PC-9 (cell line): ENCODE results near the gene FRRS1. TPM values are rescaled to one million over a fixed set of nuclear protein-coding genes. Genes with fewer than 3 reads are reported as not detected.

ENCODE experiments used
- BruUV-seq: library from RNA; stranded (reverse); fragments of 400-500 nt; replicated peaks from 2 replicates; lab custom pipeline; 2021; lab: Mats Ljungman, UMichigan
- CTCF ChIA-PET: fragments of 300-600 bp; sonication (Branson Sonifier 250); formaldehyde crosslinking; loops from one replicate; lab custom pipeline; 2022; ENCODE audit warnings: antibody characterized with exemption; lab: Charles Lee
- POLR2A ChIA-PET: fragments of 300-600 bp; sonication (Branson Sonifier 250); formaldehyde crosslinking; loops from one replicate; lab custom pipeline; 2022; ENCODE audit warnings: antibody characterized with exemption; ENCODE audit not compliant: unreplicated experiment; lab: Charles Lee
- DNase-seq, 2 experiments: peaks; one replicate each; pipeline versions ENCODE4 v3.0.0 to v3.0.0-alpha.2; 2015 to 2022; ENCODE audit warnings: mixed read lengths in 1 of 2
- H2AFZ ChIP-seq: fragments of 200-600 bp; sonication (generic); 2 replicates; pipeline ENCODE4 v1.8.1; 2017; ENCODE audit warnings: antibody characterized with exemption
- H3F3A ChIP-seq: fragments of 200-600 bp; sonication (generic); 2 replicates; pipeline ENCODE4 v1.8.1; 2017; ENCODE audit warnings: antibody characterized with exemption, mild to moderate bottlenecking, low read depth; ENCODE audit not compliant: insufficient read depth
- H3K27ac ChIP-seq: fragments of 200-600 bp; sonication (generic); 2 replicates; pipeline ENCODE4 v1.6.1; 2016; ENCODE audit warnings: mixed run types
- H3K27me3 ChIP-seq: fragments of 200-600 bp; sonication (generic); 2 replicates; pipeline ENCODE4 v1.6.1; 2016; ENCODE audit warnings: low read depth, mixed run types; ENCODE audit not compliant: insufficient read depth
- H3K36me3 ChIP-seq: fragments of 200-600 bp; sonication (generic); 2 replicates; pipeline ENCODE4 v1.6.1; 2016; ENCODE audit warnings: low read depth, mixed run types
- H3K4me1 ChIP-seq: fragments of 200-600 bp; sonication (generic); replicated peaks from 2 replicates; pipeline ENCODE4 v1.6.1; 2016; ENCODE audit warnings: mixed run types; ENCODE audit not compliant: insufficient read depth
- H3K4me2 ChIP-seq: fragments of 200-600 bp; sonication (generic); 2 replicates; pipeline ENCODE4 v1.6.1; 2017; ENCODE audit warnings: mixed run types
- H3K4me3 ChIP-seq: fragments of 200-600 bp; sonication (generic); 2 replicates; pipeline ENCODE4 v1.6.1; 2016; ENCODE audit warnings: mixed run types
- H3K79me2 ChIP-seq: fragments of 200-600 bp; sonication (generic); 2 replicates; pipeline ENCODE4 v1.6.1; 2017; ENCODE audit warnings: low read depth, mixed run types
- H3K9me2 ChIP-seq: fragments of 200-600 bp; sonication (generic); 2 replicates; pipeline ENCODE4 v1.8.1; 2017; ENCODE audit warnings: mild to moderate bottlenecking; ENCODE audit not compliant: insufficient read depth
- H3K9me3 ChIP-seq: fragments of 200-600 bp; sonication (generic); 2 replicates; pipeline ENCODE4 v1.8.1; 2016; ENCODE audit warnings: low read depth; ENCODE audit not compliant: insufficient read depth
- H4K20me1 ChIP-seq: fragments of 200-600 bp; sonication (generic); 2 replicates; pipeline ENCODE4 v1.8.1; 2017; ENCODE audit not compliant: insufficient read depth
- EZH2 ChIP-seq: fragments of 200-600 bp; sonication (generic); IDR thresholded peaks from 2 replicates; pipeline ENCODE4 v1.8.0; 2017; ENCODE audit warnings: antibody characterized with exemption, low read depth
- intact Hi-C: fragments of 100-400 bp; cut with micrococcal nuclease; formaldehyde crosslinking; loops from one replicate; pipeline ENCODE4 v1.10.0; 2022; ENCODE audit not compliant: unreplicated experiment
- total RNA-seq: library from RNA; stranded (reverse); gene quantifications from 2 replicates; pipeline ENCODE4 v1.2.3, GENCODE V29; 2021
- TF ChIP-seq, protein P1 (sequence below): fragments of 200-600 bp; sonication (generic); conservative IDR thresholded peaks from 2 replicates; pipeline ENCODE4 v1.6.1; 2017; ENCODE audit warnings: mixed run types, antibody characterized with exemption, mild to moderate bottlenecking, moderate library complexity

Gene FRRS1
- total RNA-seq, 1 experiment from 2014 or later: 7.3 TPM

- ChIA-PET CTCF (no interaction called here), POLR2A (no interaction called here)
- Histone ChIP-seq H3K4me3 (no peak overlapping the region), H3K36me3 (no peaks in the 10 kb centered on the region), H3K4me2 (no peak overlapping the region), H4K20me1 (no peaks in the 10 kb centered on the region), H3K79me2 (no peaks in the 10 kb centered on the region), H3K9me3 (no peaks in the 10 kb centered on the region), H3K4me1 (no peaks in the 10 kb centered on the region), H3F3A (no peaks in the 10 kb centered on the region), H3K27ac (no peak overlapping the region), H3K27me3 (no peaks in the 10 kb centered on the region), H3K9me2 (no peaks in the 10 kb centered on the region), H2AFZ (no peak overlapping the region)
- no peak for TF ChIP-seq EZH2
- TF ChIP-seq, protein P1, sequence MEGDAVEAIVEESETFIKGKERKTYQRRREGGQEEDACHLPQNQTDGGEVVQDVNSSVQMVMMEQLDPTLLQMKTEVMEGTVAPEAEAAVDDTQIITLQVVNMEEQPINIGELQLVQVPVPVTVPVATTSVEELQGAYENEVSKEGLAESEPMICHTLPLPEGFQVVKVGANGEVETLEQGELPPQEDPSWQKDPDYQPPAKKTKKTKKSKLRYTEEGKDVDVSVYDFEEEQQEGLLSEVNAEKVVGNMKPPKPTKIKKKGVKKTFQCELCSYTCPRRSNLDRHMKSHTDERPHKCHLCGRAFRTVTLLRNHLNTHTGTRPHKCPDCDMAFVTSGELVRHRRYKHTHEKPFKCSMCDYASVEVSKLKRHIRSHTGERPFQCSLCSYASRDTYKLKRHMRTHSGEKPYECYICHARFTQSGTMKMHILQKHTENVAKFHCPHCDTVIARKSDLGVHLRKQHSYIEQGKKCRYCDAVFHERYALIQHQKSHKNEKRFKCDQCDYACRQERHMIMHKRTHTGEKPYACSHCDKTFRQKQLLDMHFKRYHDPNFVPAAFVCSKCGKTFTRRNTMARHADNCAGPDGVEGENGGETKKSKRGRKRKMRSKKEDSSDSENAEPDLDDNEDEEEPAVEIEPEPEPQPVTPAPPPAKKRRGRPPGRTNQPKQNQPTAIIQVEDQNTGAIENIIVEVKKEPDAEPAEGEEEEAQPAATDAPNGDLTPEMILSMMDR: no peak
- BruUV-seq: no TSS peak
- DNase-seq: no peak
- intact Hi-C loops: no loop called here
These were observed 64.2 kb downstream of the FRRS1 start for GRCh38 chr1:99702221-99702620.

- TF ChIP-seq, protein P1: no peak
- TF ChIP-seq EZH2: no peak
- intact Hi-C loops: no loop called here
- no peak for DNase-seq
These were observed 66.4 kb downstream of the FRRS1 start for GRCh38 chr1:99700020-99700419.

GRCh38 chr1:99697580-99697979 lies 68.9 kb downstream of the FRRS1 start:
- H3K4me1 ChIP-seq: no peaks in the 10 kb centered on the region
- H3K4me2 ChIP-seq: no peak overlapping the region
- H4K20me1 ChIP-seq: no peaks in the 10 kb centered on the region
- H3K27me3 ChIP-seq: no peaks in the 10 kb centered on the region
- no peak for DNase-seq
- intact Hi-C loops: no loop called here
- POLR2A ChIA-PET: no interaction called here
- H3K9me3 ChIP-seq: no peaks in the 10 kb centered on the region
- H3K36me3 ChIP-seq: no peaks in the 10 kb centered on the region
- no peak overlapping the region for H3K27ac ChIP-seq
- no peaks in the 10 kb centered on the region for H3F3A ChIP-seq
- no TSS peak for BruUV-seq
- H3K4me3 ChIP-seq: no peak overlapping the region
- no peak overlapping the region for H2AFZ ChIP-seq
- H3K9me2 ChIP-seq: no peaks in the 10 kb centered on the region
- TF ChIP-seq EZH2: no peak
- TF ChIP-seq, protein P1: no peak
- CTCF ChIA-PET: no interaction called here
- no peaks in the 10 kb centered on the region for H3K79me2 ChIP-seq

More at GRCh38 chr1:99700020-99700419, 66.4 kb downstream of the FRRS1 start:
- ChIA-PET CTCF (no interaction called here), POLR2A (no interaction called here)
- Histone ChIP-seq H3K79me2 (no peaks in the 10 kb centered on the region), H3K9me3 (no peaks in the 10 kb centered on the region), H3K4me1 (no peaks in the 10 kb centered on the region), H3K36me3 (no peaks in the 10 kb centered on the region), H2AFZ (no peak overlapping the region), H3K9me2 (no peaks in the 10 kb centered on the region), H3K4me2 (no peak overlapping the region), H3K27ac (no peak overlapping the region), H4K20me1 (no peaks in the 10 kb centered on the region), H3K4me3 (no peak overlapping the region), H3K27me3 (no peaks in the 10 kb centered on the region), H3F3A (no peaks in the 10 kb centered on the region)
- BruUV-seq: no TSS peak
